SU-DHL-6 (cell line): ENCODE results near the gene ACER3.

Source experiments
- EZH2phosphoT487 ChIP-seq: fragments of 200-600 bp; sonication (generic), shearing (Covaris generic); conservative IDR thresholded peaks from 2 replicates; pipeline ENCODE4 v1.6.1; 2018; ENCODE audit warnings: mild to moderate bottlenecking, antibody characterized with exemption, low read length, moderate library complexity, mixed read lengths
- TF ChIP-seq, protein P1 (sequence below): fragments of 200-600 bp; sonication (generic); IDR thresholded peaks from one replicate; pipeline ENCODE4 v1.5.1; 2017; ENCODE audit warnings: antibody characterized with exemption, mild to moderate bottlenecking, low read length, moderate library complexity; ENCODE audit not compliant: insufficient read depth, poor library complexity, severe bottlenecking

DNA sequence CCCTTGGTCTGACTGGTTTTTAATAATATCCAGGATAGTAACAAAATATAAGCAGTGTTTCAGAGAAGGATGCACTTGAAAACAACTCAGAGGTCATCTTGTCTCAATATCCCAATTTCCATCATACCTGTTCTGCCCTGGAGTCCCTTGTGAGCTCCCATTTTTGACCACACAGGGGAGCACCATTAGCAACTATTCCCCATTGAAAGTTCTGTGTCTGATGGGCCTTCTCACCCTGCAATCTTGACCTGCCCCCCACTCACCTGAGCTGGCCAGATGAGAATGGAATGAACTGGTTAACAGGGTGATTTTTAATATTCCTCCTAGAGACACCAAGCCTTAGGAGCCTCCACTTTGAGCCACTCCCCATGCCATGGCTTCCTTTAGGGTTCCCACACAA is 202.2 kb downstream of the ACER3 start:
- TF ChIP-seq, protein P1, sequence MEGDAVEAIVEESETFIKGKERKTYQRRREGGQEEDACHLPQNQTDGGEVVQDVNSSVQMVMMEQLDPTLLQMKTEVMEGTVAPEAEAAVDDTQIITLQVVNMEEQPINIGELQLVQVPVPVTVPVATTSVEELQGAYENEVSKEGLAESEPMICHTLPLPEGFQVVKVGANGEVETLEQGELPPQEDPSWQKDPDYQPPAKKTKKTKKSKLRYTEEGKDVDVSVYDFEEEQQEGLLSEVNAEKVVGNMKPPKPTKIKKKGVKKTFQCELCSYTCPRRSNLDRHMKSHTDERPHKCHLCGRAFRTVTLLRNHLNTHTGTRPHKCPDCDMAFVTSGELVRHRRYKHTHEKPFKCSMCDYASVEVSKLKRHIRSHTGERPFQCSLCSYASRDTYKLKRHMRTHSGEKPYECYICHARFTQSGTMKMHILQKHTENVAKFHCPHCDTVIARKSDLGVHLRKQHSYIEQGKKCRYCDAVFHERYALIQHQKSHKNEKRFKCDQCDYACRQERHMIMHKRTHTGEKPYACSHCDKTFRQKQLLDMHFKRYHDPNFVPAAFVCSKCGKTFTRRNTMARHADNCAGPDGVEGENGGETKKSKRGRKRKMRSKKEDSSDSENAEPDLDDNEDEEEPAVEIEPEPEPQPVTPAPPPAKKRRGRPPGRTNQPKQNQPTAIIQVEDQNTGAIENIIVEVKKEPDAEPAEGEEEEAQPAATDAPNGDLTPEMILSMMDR: no peak
- no peak for TF ChIP-seq EZH2phosphoT487
